Astrocyte of the spinal cord (primary cell): Measurements from ENCODE around the gene SAMD8.

Experiments
- DNase-seq: peaks from one replicate; pipeline ENCODE4 v3.0.0; 2011; ENCODE audit warnings: low read depth, low spot score
- H3K4me3 ChIP-seq: 2 replicates; pipeline ENCODE4 v1.5.1; 2011; ENCODE audit warnings: low read depth, mild to moderate bottlenecking, low read length, moderate library complexity
- CTCF ChIP-seq: IDR thresholded peaks from 2 replicates; pipeline ENCODE4 v1.5.1; 2012; ENCODE audit warnings: low read depth, mild to moderate bottlenecking, low read length, inconsistent platforms
- in situ Hi-C: cut with HindIII; loops from 2 replicates; pipeline ENCODE4 v1.10.0; 2017; ENCODE audit warnings: low sequenced_read_pairs

The SAMD8 gene

GRCh38 chr10:75074711-75075445 is 36.6 kb upstream of the SAMD8 start:
- DNase-seq, result no peak
- H3K4me3 ChIP-seq, result no peak overlapping the region
- in situ Hi-C loops, result no loop called here
- no peak for TF ChIP-seq CTCF

GRCh38 chr10:75076348-75076747 is 35.1 kb upstream of the SAMD8 start:
- H3K4me3 ChIP-seq, result no peak overlapping the region
- TF ChIP-seq CTCF, result no peak
- DNase-seq, result no peak
- in situ Hi-C loops, result no loop called here

DNA sequence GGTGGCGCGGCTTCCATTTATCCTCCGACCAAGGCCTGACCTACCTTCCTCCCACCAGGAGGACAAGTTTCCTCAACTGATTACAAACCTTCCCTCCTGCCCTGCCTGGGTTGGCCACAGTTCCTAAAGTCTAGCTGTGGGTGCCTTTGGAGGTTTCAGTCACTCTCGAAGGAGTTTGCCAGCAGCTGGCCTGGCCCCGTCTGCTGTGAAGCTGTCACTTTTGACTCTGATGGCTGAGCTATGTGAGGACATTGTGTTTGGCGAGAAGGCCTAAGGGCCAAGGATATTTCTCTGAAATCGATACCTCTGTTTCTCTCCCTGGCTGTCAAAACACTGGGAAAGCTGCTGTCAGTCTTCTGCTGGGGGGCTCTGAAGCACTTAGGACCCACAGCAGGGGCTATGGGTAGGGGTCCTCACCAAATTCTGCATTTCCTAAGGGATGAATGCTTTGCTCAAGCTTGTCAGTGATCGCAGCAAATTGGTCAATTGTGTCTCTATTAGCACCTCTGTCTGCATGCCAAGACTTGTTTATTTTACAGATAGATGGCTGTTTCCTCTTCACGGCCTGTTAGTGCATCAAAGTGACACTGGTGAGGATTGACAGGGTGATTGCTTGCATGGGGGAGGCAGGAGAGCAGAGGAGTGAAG is 31.9 kb upstream of the SAMD8 start:
- in situ Hi-C loops, result no loop called here
- no peak for TF ChIP-seq CTCF
- no peak overlapping the region for H3K4me3 ChIP-seq
- no peak for DNase-seq

- DNase-seq, result no peak
- no peak for TF ChIP-seq CTCF
- in situ Hi-C loops, result no loop called here
- no peak overlapping the region for H3K4me3 ChIP-seq
Observed at GRCh38 chr10:75080554-75080953, 30.9 kb upstream of the SAMD8 start.

DNA sequence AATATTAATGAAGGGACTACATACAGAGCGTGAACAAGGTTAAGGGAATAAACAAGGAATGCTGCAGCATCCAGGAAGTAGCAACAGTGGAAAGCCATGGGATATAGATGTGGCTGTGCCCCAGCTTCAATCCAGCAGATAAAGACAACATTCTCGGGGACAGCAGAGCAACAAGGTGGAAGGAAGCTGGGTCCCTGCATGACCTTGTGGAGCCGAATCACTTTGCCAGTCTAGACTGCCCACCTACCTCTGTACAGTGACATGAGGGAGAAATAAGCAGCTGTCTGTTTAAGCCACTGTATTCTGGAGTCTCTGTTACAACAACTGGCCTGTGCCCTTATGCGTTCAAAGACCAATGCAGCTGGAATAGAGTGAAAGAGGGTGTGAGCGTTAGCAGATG is 30.1 kb upstream of the SAMD8 start:
- H3K4me3 ChIP-seq, result no peak overlapping the region
- in situ Hi-C loops, result no loop called here
- no peak for TF ChIP-seq CTCF
- no peak for DNase-seq

GRCh38 chr10:75083972-75084833 is 27.3 kb upstream of the SAMD8 start:
- TF ChIP-seq CTCF, result no peak
- DNase-seq, result no peak
- H3K4me3 ChIP-seq, result no peak overlapping the region
- in situ Hi-C loops, result no loop called here
